Effector memory CD4-positive, alpha-beta T cell (primary cell): ENCODE results near the gene FTO.

Experiments
- DNase-seq, 3 donors: peaks; one replicate each; pipeline ENCODE4 v3.0.0-alpha.2; 2020
- H3K27ac ChIP-seq: 2 replicates; pipeline ENCODE4 v1.7.0; 2013; ENCODE audit warnings: mild to moderate bottlenecking, low read length, moderate library complexity; ENCODE audit not compliant: insufficient read depth, poor library complexity, severe bottlenecking
- H3K27me3 ChIP-seq: replicated peaks from 2 replicates; pipeline ENCODE4 v1.7.0; 2013; ENCODE audit warnings: mild to moderate bottlenecking, low read length; ENCODE audit not compliant: insufficient read depth, control insufficient read depth, poor library complexity, severe bottlenecking
- H3K36me3 ChIP-seq: 2 replicates; pipeline ENCODE4 v1.7.0; 2013; ENCODE audit warnings: mild to moderate bottlenecking, low read length, moderate library complexity; ENCODE audit not compliant: control insufficient read depth, insufficient read depth
- H3K4me1 ChIP-seq: 2 replicates; pipeline ENCODE4 v1.7.0; 2013; ENCODE audit warnings: low read length, mild to moderate bottlenecking; ENCODE audit not compliant: control insufficient read depth, insufficient read depth, poor library complexity, severe bottlenecking
- H3K4me3 ChIP-seq: 2 replicates; pipeline ENCODE4 v1.7.0; 2013; ENCODE audit warnings: low read length, low read depth, mild to moderate bottlenecking; ENCODE audit not compliant: insufficient read depth, poor library complexity, severe bottlenecking
- H3K9me3 ChIP-seq: 2 replicates; pipeline ENCODE4 v1.7.0; 2013; ENCODE audit warnings: mild to moderate bottlenecking, low read length, moderate library complexity; ENCODE audit not compliant: control insufficient read depth

FTO gene

GRCh38 chr16:53996961-53997360 lies 293.0 kb downstream of the FTO start:
- H3K27me3 ChIP-seq, result no peaks in the 10 kb centered on the region
- DNase-seq, result no peak
- no peak overlapping the region for H3K27ac ChIP-seq
- no peaks in the 10 kb centered on the region for H3K9me3 ChIP-seq
- H3K36me3 ChIP-seq, result no peaks in the 10 kb centered on the region
- H3K4me1 ChIP-seq, result no peaks in the 10 kb centered on the region
- H3K4me3 ChIP-seq, result no peak overlapping the region

DNA sequence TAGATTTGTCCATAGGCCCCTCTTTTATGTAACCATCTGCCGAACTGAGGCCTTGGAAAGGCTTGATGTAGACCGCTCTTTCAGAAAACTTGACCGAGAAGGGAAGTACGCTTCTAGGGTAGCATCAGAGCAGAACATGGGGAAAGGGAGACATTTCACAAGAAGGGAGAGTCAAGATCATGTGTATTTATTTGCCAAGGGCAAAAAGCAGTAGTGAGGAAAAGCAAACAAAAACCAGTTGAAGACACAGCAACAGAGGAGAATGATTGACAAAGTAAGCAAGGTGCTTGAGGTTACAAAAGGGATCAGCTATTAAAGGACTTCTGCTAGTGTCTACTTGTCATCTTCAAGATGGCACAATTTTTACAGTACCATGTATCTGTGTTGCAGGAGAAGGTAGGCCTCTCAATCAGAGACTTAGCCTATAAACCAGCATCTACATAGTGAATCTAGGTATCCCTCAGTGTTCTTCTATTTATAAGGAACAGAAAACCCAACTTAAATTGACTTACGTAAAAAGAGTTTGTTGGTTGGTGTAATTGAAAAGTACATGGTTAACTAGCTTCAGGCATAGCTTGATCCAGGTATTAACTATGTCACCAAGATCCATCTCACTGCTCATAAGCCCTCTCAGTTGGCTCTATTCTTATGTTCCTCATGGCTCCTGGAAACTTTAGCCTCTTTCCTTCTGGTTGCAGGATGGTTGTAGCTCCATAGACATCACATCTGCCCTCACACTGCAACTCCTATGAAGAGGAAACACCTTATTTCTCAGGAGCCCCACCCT lies 294.3 kb downstream of the FTO start:
- no peaks in the 10 kb centered on the region for H3K36me3 ChIP-seq
- no peaks in the 10 kb centered on the region for H3K9me3 ChIP-seq
- DNase-seq, result no peak
- H3K4me1 ChIP-seq, result no peaks in the 10 kb centered on the region
- H3K4me3 ChIP-seq, result no peak overlapping the region
- no peak overlapping the region for H3K27ac ChIP-seq
- H3K27me3 ChIP-seq, result no peaks in the 10 kb centered on the region

DNA sequence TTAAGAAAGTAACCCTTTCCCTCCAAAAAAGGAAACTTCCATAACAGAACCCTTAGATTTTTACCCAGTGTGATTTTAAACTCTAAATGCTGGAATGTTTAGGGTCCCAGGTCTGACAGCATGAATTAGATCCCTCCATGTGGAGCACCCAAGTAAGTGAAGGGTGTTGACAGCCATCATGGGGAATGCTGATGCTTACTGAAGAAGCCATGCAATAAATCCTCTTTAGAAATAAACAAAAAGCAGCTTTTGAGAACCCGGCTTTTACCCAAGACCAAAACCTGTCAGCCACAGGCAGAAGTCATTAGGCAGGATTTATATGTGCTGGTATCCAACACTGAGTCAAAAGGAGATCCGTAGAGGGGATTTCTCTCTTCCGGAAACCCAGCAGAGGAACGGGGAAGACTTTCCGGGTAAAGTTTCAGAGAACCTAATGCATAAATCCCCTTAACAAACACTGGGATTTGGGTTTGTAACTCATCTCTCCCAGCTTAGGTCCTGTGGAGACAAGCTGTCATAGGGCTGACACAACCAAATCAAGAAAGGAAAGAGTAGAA lies 295.1 kb downstream of the FTO start:
- no peaks in the 10 kb centered on the region for H3K4me1 ChIP-seq
- no peaks in the 10 kb centered on the region for H3K27me3 ChIP-seq
- no peaks in the 10 kb centered on the region for H3K9me3 ChIP-seq
- DNase-seq, result no peak
- no peaks in the 10 kb centered on the region for H3K36me3 ChIP-seq
- no peak overlapping the region for H3K27ac ChIP-seq
- no peak overlapping the region for H3K4me3 ChIP-seq

DNA sequence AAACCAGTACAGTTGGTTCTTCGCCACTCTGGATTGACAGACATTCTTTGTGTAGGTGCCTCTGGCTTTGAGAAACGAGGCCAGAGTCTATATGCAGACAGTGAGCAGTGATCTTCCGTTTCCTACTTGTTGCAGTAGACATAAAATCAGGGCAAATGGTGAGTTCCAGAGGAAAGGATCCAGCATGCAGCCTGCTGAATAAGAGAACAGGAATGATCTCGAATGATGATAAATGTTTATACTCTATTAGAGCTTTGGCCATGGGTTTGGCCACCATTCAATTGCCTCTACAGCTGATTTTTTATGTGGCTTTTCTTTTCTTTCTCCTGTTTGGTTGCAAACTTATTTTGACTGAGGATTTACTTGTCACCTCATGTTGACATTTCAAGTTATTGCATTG lies 295.9 kb downstream of the FTO start:
- H3K36me3 ChIP-seq, result no peaks in the 10 kb centered on the region

GRCh38 chr16:54000361-54000760 lies 296.4 kb downstream of the FTO start:
- Histone ChIP-seq H3K4me1 (no peaks in the 10 kb centered on the region), H3K36me3 (no peaks in the 10 kb centered on the region), H3K27ac (no peak overlapping the region), H3K9me3 (no peaks in the 10 kb centered on the region), H3K27me3 (no peaks in the 10 kb centered on the region), H3K4me3 (no peak overlapping the region)
- no peak for DNase-seq

More for the DNA sequence above, 295.9 kb downstream of the FTO start:
- DNase-seq, result no peak
- Histone ChIP-seq H3K27ac (no peak overlapping the region), H3K4me3 (no peak overlapping the region), H3K4me1 (no peaks in the 10 kb centered on the region), H3K9me3 (no peaks in the 10 kb centered on the region), H3K27me3 (no peaks in the 10 kb centered on the region)

DNA sequence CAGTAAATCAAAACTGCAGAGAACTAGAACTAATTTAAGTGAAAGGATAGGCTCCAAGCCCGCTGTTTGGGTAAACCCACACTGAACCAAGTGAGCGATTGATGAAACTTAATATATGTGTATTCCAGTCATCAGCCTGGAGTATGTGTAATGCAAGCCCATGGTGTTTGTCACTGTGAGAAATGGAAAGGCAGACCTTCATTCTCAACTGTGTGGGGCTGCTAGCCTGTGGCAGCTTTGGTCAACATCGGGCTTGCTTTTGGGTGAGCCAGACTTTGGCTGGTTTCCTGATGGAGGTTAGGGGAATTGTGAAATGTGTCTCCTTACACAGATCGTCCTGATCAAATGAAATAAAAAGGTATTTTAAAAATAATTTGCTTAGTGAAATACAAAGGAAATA lies 302.7 kb downstream of the FTO start:
- Histone ChIP-seq H3K36me3 (no peaks in the 10 kb centered on the region), H3K27me3 (no peaks in the 10 kb centered on the region), H3K9me3 (no peaks in the 10 kb centered on the region), H3K4me3 (no peak overlapping the region), H3K27ac (no peak overlapping the region), H3K4me1 (no peaks in the 10 kb centered on the region)
- DNase-seq, result no peak

DNA sequence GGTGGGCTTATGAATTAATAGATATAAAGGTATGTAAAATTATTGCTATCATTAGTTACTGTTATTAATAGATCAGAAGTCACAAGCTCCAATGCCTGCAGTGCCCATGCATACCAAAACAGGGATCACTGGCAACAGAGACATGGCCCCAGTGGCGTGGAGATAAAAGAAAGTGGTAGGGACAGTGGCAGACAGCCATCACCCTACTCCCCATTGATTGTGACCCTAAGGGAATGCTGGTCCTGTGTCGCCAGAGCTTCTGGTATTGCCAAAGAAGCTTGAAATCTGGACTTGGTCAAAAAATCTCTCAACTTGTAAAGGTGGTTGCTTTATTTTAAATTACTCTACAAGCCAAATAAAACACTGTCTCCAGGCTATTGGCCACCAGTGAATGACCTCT lies 303.5 kb downstream of the FTO start:
- Histone ChIP-seq H3K27ac (no peak overlapping the region), H3K4me3 (no peak overlapping the region), H3K36me3 (no peaks in the 10 kb centered on the region), H3K27me3 (no peaks in the 10 kb centered on the region), H3K4me1 (no peaks in the 10 kb centered on the region), H3K9me3 (no peaks in the 10 kb centered on the region)
- no peak for DNase-seq

DNA sequence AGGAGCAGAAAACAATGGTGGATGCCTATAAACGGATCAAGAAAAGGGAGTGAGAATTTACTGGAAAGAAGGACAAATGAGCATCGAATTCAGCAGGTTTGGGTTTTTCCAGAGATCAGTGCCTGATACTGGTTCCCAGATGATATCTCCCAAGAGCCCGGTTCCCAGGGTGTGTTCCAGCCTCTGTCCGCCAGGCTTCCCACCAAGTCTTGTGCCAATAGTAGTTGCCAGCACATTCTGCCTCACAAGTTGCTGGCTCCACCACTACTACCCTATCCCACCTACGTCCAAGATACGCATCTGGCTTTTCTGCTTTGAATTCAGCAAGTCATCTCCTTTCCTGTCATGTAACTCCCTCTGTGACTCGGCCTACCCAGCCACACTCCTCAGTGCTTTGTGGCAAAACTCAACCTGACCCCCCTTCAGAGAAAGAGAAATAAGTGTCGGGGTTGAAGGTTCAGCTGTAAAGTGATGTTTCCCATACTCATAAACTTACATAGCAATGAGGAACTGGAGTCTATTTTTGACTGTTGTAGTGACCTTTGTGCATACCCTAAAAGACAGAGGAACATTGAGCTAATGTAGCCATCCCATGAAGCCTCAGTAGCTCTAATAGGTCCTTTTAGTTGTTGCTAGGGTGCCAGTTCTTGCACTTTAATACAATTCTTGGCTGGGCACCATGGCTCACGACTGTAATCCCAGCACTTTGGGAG lies 305.7 kb downstream of the FTO start:
- Histone ChIP-seq H3K27me3 (no peaks in the 10 kb centered on the region), H3K36me3 (no peaks in the 10 kb centered on the region), H3K27ac (no peak overlapping the region), H3K4me1 (no peaks in the 10 kb centered on the region), H3K9me3 (no peaks in the 10 kb centered on the region), H3K4me3 (no peak overlapping the region)
- DNase-seq, result no peak

- Histone ChIP-seq H3K9me3 (no peaks in the 10 kb centered on the region), H3K4me1 (no peaks in the 10 kb centered on the region), H3K27ac (no peak overlapping the region), H3K36me3 (no peaks in the 10 kb centered on the region), H3K4me3 (no peak overlapping the region), H3K27me3 (no peaks in the 10 kb centered on the region)
- DNase-seq, result no peak
Observed at GRCh38 chr16:54015147-54015546, 311.2 kb downstream of the FTO start.

GRCh38 chr16:54022362-54022761 lies 318.4 kb downstream of the FTO start:
- H3K4me3 ChIP-seq, result no peak overlapping the region
- H3K4me1 ChIP-seq, result no peaks in the 10 kb centered on the region
- H3K27ac ChIP-seq, result no peak overlapping the region
- H3K36me3 ChIP-seq, result no peaks in the 10 kb centered on the region
- H3K27me3 ChIP-seq, result no peaks in the 10 kb centered on the region
- no peaks in the 10 kb centered on the region for H3K9me3 ChIP-seq
- no peak for DNase-seq
